HG03558 (cell line): Measurements from ENCODE around the gene ABCB6.

Experiments used
- ATAC-seq: cut with Tn5 transposase; IDR thresholded peaks from one replicate; pipeline ENCODE4 v1.9.1; 2021; ENCODE audit warnings: moderate number of reproducible peaks; ENCODE audit not compliant: unreplicated experiment; ENCODE audit errors: extremely low read depth

ABCB6 gene

DNA sequence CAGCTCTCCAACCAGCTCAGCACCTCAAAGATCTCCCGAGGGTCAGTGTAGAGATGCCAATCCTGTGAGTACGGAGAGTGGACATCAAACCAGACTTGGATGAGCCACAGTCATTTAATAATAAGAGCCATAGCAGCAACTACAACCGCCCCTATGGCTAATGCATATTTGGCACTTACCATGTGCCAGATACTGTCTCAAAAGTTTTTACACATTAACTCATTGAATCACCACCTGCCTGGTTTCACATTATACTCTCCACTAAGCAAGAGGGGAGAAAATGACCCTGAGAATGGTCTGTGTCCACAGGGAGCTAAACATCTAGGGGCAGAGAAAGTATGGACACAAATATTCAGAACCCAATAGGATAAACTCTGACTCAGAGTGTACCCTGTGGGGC is 44.6 kb downstream of the ABCB6 start:
- no peak for ATAC-seq

- ATAC-seq, result no peak
These were observed 45.6 kb downstream of the ABCB6 start for GRCh38 chr2:219173176-219173575.

DNA sequence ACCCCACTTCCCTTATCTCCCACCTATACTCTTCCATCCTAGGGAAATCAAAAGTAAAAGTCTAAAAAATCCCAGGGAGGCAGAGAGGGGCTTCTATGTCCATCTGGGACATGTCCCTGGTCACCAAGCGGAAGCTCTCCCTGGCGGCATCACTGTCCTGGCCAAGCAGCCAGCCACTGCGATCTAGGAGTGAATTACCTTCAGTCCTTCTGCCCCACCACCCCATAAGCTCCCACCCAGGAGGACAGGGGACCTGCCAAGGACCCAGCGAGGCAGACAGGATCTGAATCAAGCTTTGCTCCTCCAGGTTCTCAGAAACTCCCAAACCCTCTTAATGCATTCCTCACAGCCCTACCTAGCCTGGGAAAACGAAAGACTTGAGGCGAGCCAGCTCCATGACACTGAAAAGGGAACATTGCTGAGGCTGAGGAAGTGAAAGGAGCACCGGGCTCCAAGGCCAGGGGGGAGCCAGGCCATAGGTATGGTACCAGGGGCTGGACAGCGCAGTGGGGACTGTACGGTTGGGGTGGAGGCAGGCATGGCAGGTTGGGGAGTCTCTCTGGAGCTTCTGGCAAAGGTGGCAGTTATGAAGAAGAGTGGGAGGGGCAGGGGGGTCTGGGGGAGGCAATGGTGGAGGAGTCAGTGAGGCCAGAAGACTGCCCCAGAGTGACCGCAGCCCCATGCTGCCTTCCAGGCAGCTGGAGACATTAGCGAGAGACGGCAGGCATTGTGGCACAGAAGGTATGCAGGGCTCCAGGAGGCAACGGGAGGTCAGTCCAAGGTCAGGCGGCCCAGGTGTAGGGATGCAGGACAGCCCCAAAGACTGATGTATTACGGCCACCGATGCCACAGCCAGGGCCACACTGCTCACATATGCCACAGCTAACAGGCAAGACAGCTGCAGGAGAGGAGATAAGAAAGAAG is 46.3 kb downstream of the ABCB6 start:
- ATAC-seq, result no peak

GRCh38 chr2:219171231-219171651 is 47.5 kb downstream of the ABCB6 start:
- ATAC-seq, result no peak

- no peak for ATAC-seq
These were observed 48.7 kb downstream of the ABCB6 start, which contains the start of gene SLC23A3 for GRCh38 chr2:219169930-219170654. SLC23A3 (minus strand) TSS chr2:219170029; CDS start chr2:219169984, 45 bp downstream.

GRCh38 chr2:219168932-219169331 is 49.8 kb downstream of the ABCB6 start:
- no peak for ATAC-seq

- ATAC-seq, result no peak
These were observed 50.2 kb downstream of the ABCB6 start for GRCh38 chr2:219168526-219168925.

- ATAC-seq, result no peak
These were observed 50.8 kb downstream of the ABCB6 start for GRCh38 chr2:219167997-219168396.

- ATAC-seq, result no peak
These were observed 53.5 kb downstream of the ABCB6 start for GRCh38 chr2:219165058-219165911.

GRCh38 chr2:219163156-219163555 is 55.6 kb downstream of the ABCB6 start:
- ATAC-seq, result no peak

- no peak for ATAC-seq
These were observed 57.7 kb downstream of the ABCB6 start for GRCh38 chr2:219161097-219161496.

DNA sequence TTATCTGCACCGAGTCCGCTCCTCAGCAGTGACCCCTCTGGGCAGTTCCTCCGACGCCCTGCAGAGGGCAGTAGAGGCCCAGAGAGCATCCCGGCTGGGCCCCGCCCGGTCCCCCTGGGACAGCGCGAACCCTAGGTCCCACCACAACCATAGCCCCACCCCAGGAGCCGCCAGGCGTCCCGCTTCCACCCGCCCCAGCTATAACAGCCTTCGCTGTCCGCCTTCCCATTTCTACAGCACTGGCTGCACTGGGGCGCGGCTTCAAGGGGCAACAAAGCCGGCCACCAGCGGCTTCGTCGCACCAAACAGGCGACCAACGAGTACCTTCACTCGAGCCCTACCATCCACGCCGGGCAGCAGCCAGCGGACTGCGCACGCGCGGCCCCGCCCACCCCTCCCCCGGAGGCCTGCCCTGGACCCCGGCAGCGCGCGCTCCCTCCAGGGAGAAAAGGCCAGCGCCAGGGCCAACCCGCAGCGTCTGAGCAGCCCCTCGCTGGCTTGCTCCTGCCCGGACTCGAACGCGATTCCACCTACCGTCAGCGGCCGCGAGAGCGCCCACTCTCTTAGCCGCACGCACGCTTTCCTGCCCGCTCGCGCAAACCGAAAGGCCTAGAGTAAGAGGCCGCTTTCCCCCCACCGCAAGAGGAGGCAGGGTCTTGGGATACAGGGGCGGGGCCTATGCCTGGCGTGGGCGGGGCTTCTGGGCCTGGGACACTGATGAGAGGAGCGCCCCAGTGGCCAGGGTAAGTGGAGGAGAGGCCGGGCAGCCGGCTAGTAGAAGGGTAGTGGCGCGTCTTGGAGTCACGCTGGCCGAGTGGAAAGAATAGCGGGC is 58.4 kb downstream of the ABCB6 start, which contains the start of gene NHEJ1:
TSS of gene NHEJ1 (minus strand) at position 630 of the 832 bp plus-strand sequence. CDS start 2,453 bp downstream, outside the sequence.
- ATAC-seq, result peak; percentile 67
